GM12865 (cell line): ENCODE results near the gene CAST.

Source experiments
- DNase-seq: peaks from one replicate; pipeline ENCODE4 v3.0.0; 2010; ENCODE audit warnings: low read depth
- H3K4me3 ChIP-seq: 2 replicates; pipeline ENCODE4 v1.5.1; 2011; ENCODE audit warnings: mild to moderate bottlenecking, low read depth, low read length, control low read depth
- CTCF ChIP-seq: IDR thresholded peaks from 2 replicates; pipeline ENCODE4 v1.5.1; 2011; ENCODE audit warnings: low read length, control low read depth, low read depth, inconsistent platforms; ENCODE audit not compliant: insufficient read depth; ENCODE audit errors: missing control alignments

Gene CAST

GRCh38 chr5:96783326-96783725, 121.2 kb downstream of the CAST start:
- no peak for TF ChIP-seq CTCF
- no peak for DNase-seq
- H3K4me3 ChIP-seq: no peak overlapping the region

- DNase-seq: no peak
- no peak overlapping the region for H3K4me3 ChIP-seq
- no peak for TF ChIP-seq CTCF
Observed at GRCh38 chr5:96785326-96786109, 123.3 kb downstream of the CAST start.

- H3K4me3 ChIP-seq: no peak overlapping the region
- no peak for DNase-seq
- TF ChIP-seq CTCF: no peak
Observed at GRCh38 chr5:96788112-96788749, 126.1 kb downstream of the CAST start.

GRCh38 chr5:96789794-96790330, 127.7 kb downstream of the CAST start:
- no peak for DNase-seq
- no peak for TF ChIP-seq CTCF

GRCh38 chr5:96790961-96791504, 128.9 kb downstream of the CAST start:
- TF ChIP-seq CTCF: no peak
- no peak for DNase-seq
- H3K4me3 ChIP-seq: no peak overlapping the region

More at GRCh38 chr5:96789794-96790330, 127.7 kb downstream of the CAST start:
- H3K4me3 ChIP-seq: no peak overlapping the region

GRCh38 chr5:96794757-96795156, 132.6 kb downstream of the CAST start:
- no peak for DNase-seq
- TF ChIP-seq CTCF: no peak
- H3K4me3 ChIP-seq: no peak overlapping the region
